HT-29 (cell line): Measurements from ENCODE around the gene EIF3B. TPM values are rescaled to one million over a fixed set of nuclear protein-coding genes. Genes with fewer than 3 reads are reported as not detected.
"Not testable (repeated sequence)": the region's sequence is repeated elsewhere in the genome, so short reads cannot be mapped to it uniquely, and the experiment has no call there.

Experiments
- DNase-seq: peaks from one replicate; pipeline ENCODE4 v3.0.0-alpha.2; 2015; ENCODE audit warnings: low spot score
- total RNA-seq: library from RNA; depleted of rRNA; stranded (reverse); fragments of >200 nt; shearing (Covaris generic); gene quantifications from 2 replicates; pipeline ENCODE4 v1.2.3, GENCODE V29; 2014

Gene EIF3B
- total RNA-seq, 1 experiment from 2014 or later: 430 TPM

- DNase-seq: no peak
These were observed 21.9 kb downstream of the EIF3B start for GRCh38 chr7:2376351-2377154.

- DNase-seq: not testable (repeated sequence)
These were observed 22.9 kb downstream of the EIF3B start for GRCh38 chr7:2377492-2377891.

GRCh38 chr7:2378125-2378524, 23.5 kb downstream of the EIF3B start:
- not testable (repeated sequence) for DNase-seq

GRCh38 chr7:2379161-2379560, 24.5 kb downstream of the EIF3B start:
- no peak for DNase-seq

GRCh38 chr7:2379821-2380450, 25.3 kb downstream of the EIF3B start:
- no peak for DNase-seq

- no peak for DNase-seq
These were observed 25.8 kb downstream of the EIF3B start for GRCh38 chr7:2380461-2380860.

GRCh38 chr7:2381227-2381626, 26.6 kb downstream of the EIF3B start:
- no peak for DNase-seq

- no peak for DNase-seq
These were observed 27.4 kb downstream of the EIF3B start for GRCh38 chr7:2381881-2382509.

GRCh38 chr7:2383543-2384274, 29.1 kb downstream of the EIF3B start:
- DNase-seq: no peak

GRCh38 chr7:2384354-2385243, 30.0 kb downstream of the EIF3B start:
- no peak for DNase-seq

GRCh38 chr7:2386122-2386521, 31.5 kb downstream of the EIF3B start:
- not testable (repeated sequence) for DNase-seq

- DNase-seq: no peak
These were observed 32.5 kb downstream of the EIF3B start for GRCh38 chr7:2386964-2387669.

- DNase-seq: no peak
These were observed 33.4 kb downstream of the EIF3B start for GRCh38 chr7:2387897-2388636.

- no peak for DNase-seq
These were observed 34.0 kb downstream of the EIF3B start for GRCh38 chr7:2388637-2388954.

GRCh38 chr7:2390020-2390816, 35.6 kb downstream of the EIF3B start:
- DNase-seq: not testable (repeated sequence)

GRCh38 chr7:2393706-2394105, 39.1 kb downstream of the EIF3B start:
- DNase-seq: no peak

- no peak for DNase-seq
These were observed 40.0 kb downstream of the EIF3B start for GRCh38 chr7:2394566-2395082.

- no peak for DNase-seq
These were observed 43.9 kb downstream of the EIF3B start for GRCh38 chr7:2398506-2398905.
